Fibroblast of lung (primary cell): Measurements from ENCODE around the gene SDC4.

ENCODE experiments used
- EZH2 ChIP-seq: IDR thresholded peaks from 2 replicates; pipeline ENCODE4 v1.5.1; 2012; ENCODE audit warnings: low read length, control low read depth, mild to moderate bottlenecking; ENCODE audit errors: missing control alignments
- TF ChIP-seq, protein P1 (sequence below), 2 donors: IDR thresholded peaks in 1 of 2; conservative IDR thresholded peaks in 1 of 2; 1 replicate in 1 of 2; 2 replicates in 1 of 2; pipeline ENCODE4 v1.5.1; 2011 to 2012; ENCODE audit warnings: low read length in 2 of 2, control low read depth in 1 of 2, inconsistent platforms in 1 of 2, low read depth in 1 of 2, mild to moderate bottlenecking in 1 of 2

DNA sequence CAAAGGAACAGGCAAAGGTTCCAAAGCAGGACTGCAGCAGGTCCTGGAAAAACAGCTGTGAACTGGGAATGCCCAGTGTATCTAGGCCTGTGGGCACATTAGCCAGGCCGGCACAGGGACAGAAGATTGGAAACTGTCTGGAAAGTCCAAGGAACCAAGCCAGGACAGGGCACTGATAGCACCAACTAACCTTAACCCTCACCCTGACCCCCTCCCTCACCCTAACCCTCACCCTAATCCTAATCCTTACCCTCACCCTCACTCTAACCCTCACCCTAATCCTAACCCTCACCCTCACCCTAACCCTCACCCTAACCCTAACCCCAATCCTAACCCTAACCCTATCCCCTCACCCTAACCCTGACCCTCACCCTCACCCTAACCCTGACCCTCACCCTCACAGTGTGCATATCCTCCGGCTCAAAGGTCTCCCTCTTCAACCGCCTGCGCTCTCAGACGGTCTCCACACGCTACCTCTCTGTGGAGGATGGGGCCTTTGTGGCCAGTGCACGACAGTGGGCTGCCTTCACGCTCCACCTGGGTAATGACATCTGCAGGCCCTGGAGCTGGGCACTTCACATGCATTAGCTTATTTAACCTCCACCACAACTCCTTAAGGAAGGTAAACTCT lies 35.0 kb downstream of the SDC4 start:
- TF ChIP-seq, protein P1, sequence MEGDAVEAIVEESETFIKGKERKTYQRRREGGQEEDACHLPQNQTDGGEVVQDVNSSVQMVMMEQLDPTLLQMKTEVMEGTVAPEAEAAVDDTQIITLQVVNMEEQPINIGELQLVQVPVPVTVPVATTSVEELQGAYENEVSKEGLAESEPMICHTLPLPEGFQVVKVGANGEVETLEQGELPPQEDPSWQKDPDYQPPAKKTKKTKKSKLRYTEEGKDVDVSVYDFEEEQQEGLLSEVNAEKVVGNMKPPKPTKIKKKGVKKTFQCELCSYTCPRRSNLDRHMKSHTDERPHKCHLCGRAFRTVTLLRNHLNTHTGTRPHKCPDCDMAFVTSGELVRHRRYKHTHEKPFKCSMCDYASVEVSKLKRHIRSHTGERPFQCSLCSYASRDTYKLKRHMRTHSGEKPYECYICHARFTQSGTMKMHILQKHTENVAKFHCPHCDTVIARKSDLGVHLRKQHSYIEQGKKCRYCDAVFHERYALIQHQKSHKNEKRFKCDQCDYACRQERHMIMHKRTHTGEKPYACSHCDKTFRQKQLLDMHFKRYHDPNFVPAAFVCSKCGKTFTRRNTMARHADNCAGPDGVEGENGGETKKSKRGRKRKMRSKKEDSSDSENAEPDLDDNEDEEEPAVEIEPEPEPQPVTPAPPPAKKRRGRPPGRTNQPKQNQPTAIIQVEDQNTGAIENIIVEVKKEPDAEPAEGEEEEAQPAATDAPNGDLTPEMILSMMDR (conservative IDR thresholded peaks at IDR 0.05 in 1 of 2, IDR thresholded peaks at IDR 0.05 in 1 of 2; ENCODE audit: low read depth in 1 of 2, low read length in 2 of 2), result no peak
- TF ChIP-seq EZH2, result no peak
